ENCODE results near the gene FLCN. TPM values are rescaled to one million over a fixed set of nuclear protein-coding genes. Genes with fewer than 3 reads are reported as not detected.

FLCN gene
- total and polyA plus RNA-seq, 2 donors (not counting 3 experiments of a cell fraction or from before 2014, with no cell fraction given), result 38.8 to 68.9 TPM

DNA sequence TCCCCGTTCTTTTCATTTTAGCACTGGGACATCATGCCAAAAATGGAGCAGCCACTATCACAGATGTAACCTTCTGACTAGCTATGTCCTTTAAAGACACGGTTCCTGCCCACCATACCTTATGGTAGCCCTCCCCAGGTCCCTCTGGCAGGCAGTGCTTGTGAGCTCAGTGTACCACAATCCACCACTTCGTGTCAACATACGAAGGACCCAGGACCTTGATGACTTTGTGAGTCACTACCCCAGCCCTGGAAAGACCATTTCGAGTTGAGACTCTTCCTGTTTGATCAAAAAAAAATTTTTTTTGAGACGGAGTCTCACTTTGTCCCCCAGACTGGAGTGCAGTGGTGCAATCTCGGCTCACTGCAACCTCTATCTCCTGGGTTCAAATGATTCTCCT lies 21.0 kb upstream of the FLCN start:
- H3K36me3 ChIP-seq (ENCODE audit: control insufficient read depth in 2 of 2, extremely low read depth in 1 of 2, insufficient read depth in 2 of 2, low read length in 2 of 2), result peaks cover 17 to 22% of the 10 kb centered on the region in 2 experiments
- no peaks in the 10 kb centered on the region for H3K27me3 ChIP-seq (ENCODE audit: control insufficient read depth in 2 of 2, insufficient read depth in 2 of 2, low read length in 2 of 2)
- no peaks in the 10 kb centered on the region for H3K79me2 ChIP-seq (ENCODE audit: control insufficient read depth, insufficient read depth, low read length)
- no peak overlapping the region for H3K4me3 ChIP-seq (replicated peaks in 1 of 3; ENCODE audit: insufficient read depth in 1 of 3, low read depth in 1 of 3, low read length in 3 of 3)
- no peaks in the 10 kb centered on the region for H3K4me1 ChIP-seq (ENCODE audit: control insufficient read depth, extremely low read depth, insufficient read depth, low read length)
- dilution Hi-C loops (cut with MboI; ENCODE audit: extremely low pct_ligation_motif_present, low sequenced_read_pairs), result no loop called here
- no peak for DNase-seq (ENCODE audit: low read depth, low spot score)
- no peak overlapping the region for H3K4me2 ChIP-seq (ENCODE audit: insufficient read depth, low read length)
- H4K20me1 ChIP-seq (replicated peaks; ENCODE audit: control insufficient read depth, extremely low read depth, insufficient read depth, low read length), result no peaks in the 10 kb centered on the region
- POLR2A ChIA-PET, result no interaction called here
- H3K9me1 ChIP-seq (replicated peaks; ENCODE audit: control insufficient read depth, extremely low read depth, insufficient read depth, low read length), result no peaks in the 10 kb centered on the region
- no peak overlapping the region for H3K9ac ChIP-seq (replicated peaks; ENCODE audit: extremely low read depth, insufficient read depth, low read length)
- no peak for TF ChIP-seq POLR2AphosphoS5 (IDR thresholded peaks at IDR 0.05; ENCODE audit: insufficient read depth, low read depth, low read length)
- no peak for TF ChIP-seq MYC (IDR thresholded peaks at IDR 0.05; ENCODE audit: low read depth, low read length)
- no peak for TF ChIP-seq JUN (IDR thresholded peaks at IDR 0.05; ENCODE audit: borderline replicate concordance, insufficient read depth, insufficient read length, low read depth)
- TF ChIP-seq, protein P1, sequence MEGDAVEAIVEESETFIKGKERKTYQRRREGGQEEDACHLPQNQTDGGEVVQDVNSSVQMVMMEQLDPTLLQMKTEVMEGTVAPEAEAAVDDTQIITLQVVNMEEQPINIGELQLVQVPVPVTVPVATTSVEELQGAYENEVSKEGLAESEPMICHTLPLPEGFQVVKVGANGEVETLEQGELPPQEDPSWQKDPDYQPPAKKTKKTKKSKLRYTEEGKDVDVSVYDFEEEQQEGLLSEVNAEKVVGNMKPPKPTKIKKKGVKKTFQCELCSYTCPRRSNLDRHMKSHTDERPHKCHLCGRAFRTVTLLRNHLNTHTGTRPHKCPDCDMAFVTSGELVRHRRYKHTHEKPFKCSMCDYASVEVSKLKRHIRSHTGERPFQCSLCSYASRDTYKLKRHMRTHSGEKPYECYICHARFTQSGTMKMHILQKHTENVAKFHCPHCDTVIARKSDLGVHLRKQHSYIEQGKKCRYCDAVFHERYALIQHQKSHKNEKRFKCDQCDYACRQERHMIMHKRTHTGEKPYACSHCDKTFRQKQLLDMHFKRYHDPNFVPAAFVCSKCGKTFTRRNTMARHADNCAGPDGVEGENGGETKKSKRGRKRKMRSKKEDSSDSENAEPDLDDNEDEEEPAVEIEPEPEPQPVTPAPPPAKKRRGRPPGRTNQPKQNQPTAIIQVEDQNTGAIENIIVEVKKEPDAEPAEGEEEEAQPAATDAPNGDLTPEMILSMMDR (IDR thresholded peaks at IDR 0.05; ENCODE audit: extremely low read depth in 1 of 2, insufficient read depth in 1 of 2, low read depth in 1 of 2, low read length in 2 of 2), result no peak
- TF ChIP-seq, protein P2, sequence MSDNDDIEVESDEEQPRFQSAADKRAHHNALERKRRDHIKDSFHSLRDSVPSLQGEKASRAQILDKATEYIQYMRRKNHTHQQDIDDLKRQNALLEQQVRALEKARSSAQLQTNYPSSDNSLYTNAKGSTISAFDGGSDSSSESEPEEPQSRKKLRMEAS (IDR thresholded peaks at IDR 0.05; ENCODE audit: insufficient read depth, insufficient read length), result no peak
- no peak for TF ChIP-seq EZH2 (IDR thresholded peaks at IDR 0.05; ENCODE audit: borderline replicate concordance, low read depth, low read length, severe bottlenecking)
- no peak for TF ChIP-seq GATA2 (IDR thresholded peaks at IDR 0.05; ENCODE audit: insufficient read depth, insufficient read length, low read depth, low read length)
- TF ChIP-seq FOS (IDR thresholded peaks at IDR 0.05; ENCODE audit: borderline replicate concordance, insufficient read depth, low read length), result no peak
- no peaks in the 10 kb centered on the region for H3K9me3 ChIP-seq (replicated peaks; ENCODE audit: control insufficient read depth, insufficient read depth, low read length)
- CTCF ChIA-PET, result interaction anchor here (1.5 to 1.8 kb wide), 4 partner anchors 11 to 116 kb away, joined by 3 to 5 read pairs (median 4); partner anchors contain the start of gene FLCN
- intact Hi-C loops (cut with micrococcal nuclease), result no loop called here
- H3K27ac ChIP-seq (ENCODE audit: insufficient read depth, low read depth, low read length), result no peak overlapping the region
- no peak overlapping the region for H2AFZ ChIP-seq (ENCODE audit: low read depth, low read length)
- FAIRE-seq, result no peak
- BruUV-seq (replicated peaks), result no TSS peak
